OCI-M2 (cell line): ENCODE measurements around the gene C11orf54.
"Not testable (repeated sequence)": the region's sequence is repeated elsewhere in the genome, so short reads cannot be mapped to it uniquely, and the experiment has no call there.

ENCODE experiments used
- DNase-seq: peaks from one replicate; lab custom pipeline; 2025; ENCODE audit not compliant: unreplicated experiment; lab: John Stamatoyannopoulos, UW

Gene C11orf54

DNA sequence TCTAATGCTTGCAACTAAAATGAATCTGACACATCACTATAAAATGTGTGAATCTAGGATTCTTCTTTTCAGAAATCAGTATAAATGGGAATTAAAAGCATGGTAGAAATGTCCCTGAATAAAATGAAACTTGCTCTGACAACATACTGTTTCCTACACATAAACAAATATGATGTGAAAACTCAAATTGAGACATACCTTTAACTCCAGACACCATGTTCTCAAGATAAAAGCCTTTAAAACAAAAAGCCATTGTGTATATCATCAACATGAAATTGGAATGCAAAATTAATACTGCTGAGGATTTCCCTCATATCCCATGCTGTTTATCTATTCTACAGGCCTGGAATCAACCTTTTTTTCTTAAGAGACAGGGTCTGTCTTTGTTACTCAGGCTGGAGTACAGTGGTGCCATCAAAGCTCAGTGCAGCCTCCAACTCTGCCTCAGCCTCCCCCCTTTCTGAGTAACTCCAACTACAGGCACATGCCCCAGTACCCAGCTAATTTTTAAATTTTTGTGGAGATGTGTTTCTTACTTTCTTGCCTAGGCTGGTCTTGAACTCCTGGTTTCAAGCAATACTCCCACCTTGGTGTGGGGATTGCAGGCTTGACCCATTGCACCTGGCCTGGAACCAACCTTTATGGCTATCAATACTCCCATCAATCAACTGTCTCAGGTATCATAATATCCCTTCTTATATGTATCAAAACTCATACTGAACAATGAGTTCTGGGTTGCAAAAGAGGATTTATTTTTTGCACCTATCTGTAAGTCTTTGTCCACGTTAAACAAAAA lies 6.8 kb upstream of the C11orf54 start:
- DNase-seq = no peak

DNA sequence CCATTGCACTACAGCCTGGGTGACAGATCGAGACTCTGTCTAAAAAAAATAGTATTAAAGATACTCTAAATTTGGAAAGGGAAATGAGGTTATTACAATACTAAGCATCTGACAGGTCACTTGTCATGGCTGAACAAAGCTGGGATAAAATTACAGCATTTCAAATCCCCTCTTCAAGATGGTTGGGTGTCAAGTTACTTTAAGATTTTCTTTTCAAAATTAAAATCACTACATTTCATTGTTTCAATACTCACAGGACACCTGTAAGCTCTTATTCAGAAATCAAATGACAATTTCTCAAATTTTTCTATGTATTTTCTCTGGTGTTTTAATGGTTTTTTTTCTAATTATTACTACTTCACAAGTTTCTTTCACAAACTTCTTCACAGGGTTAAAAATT lies 5.8 kb upstream of the C11orf54 start:
- DNase-seq = no peak

- DNase-seq = no peak
Observed at GRCh38 chr11:93736129-93736528, 5.3 kb upstream of the C11orf54 start.

DNA sequence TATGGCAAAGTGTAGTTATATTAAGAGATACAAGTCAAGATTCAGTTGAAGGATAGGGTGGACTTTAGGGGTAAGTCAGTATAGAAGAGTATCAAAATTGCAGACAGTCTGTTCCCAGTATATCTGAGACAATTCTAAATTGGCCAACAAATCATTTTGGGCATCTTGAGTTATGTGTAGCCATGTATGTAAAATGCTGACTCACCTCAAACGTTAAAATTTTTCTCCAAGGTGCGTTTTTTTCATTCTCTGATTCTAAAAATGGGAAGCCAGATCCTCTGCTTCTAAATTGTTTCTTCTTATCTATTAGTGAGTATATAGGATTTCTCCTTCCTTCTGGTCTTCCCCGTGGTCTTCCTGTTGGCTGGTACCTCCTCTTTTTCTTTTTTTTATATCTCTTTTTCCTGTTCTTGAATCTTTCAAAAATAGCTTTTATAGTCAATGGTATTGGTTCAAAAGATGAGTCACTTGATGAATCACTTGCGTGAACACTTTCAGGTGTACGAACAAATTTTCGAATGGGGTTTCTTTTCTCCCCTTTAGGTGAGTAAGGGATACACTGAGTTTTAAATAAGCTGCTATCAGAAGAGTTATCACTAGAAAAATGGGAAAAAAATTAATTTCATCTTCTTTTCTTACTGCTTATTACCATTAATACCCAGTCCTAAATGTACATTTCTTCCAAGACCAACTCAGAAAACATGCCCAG lies 3.4 kb upstream of the C11orf54 start:
- DNase-seq = no peak

DNA sequence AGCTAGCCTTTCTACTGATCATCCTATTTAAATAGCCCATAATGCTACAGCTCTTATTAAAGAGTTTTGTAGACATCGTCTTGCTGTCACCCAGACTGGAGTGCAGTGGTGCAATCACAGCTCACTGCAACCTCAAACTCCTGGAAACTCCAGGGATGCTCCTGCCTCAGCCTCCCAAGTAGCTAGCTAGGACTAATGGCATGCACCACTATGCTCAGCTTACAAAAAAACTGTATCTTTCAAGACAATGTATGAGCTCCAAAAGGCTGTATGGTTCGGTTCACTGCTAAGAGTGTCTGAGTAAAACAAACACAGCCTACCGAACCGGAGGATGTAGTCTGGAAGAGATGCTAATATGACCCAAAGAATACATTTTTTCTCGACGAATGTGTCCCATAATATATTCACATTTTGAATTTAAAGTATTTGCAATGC lies 2.8 kb upstream of the C11orf54 start:
- DNase-seq = no peak

GRCh38 chr11:93740031-93740729 lies 1.3 kb upstream of the C11orf54 start:
- no peak for DNase-seq

GRCh38 chr11:93740730-93741093 lies 760 bp upstream of the C11orf54 start:
- DNase-seq = no peak

DNA sequence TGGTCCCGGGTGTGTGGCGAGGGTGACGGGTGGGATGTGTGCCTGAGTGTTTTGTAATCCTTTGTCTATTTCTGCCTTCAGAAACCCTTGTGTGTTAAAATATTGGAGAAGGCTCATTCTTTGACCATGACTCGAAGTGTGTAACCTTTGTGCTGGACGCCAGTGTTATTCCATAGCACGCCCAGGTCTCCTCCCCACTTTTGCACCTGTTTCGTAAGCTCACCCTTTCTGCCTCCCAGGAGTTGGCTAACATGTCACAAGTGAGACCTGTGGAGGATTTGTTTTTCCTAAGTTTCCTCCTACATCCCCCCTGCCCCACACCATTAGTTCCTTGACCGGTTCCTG lies 382 bp downstream of the C11orf54 start:
- no peak for DNase-seq

DNA sequence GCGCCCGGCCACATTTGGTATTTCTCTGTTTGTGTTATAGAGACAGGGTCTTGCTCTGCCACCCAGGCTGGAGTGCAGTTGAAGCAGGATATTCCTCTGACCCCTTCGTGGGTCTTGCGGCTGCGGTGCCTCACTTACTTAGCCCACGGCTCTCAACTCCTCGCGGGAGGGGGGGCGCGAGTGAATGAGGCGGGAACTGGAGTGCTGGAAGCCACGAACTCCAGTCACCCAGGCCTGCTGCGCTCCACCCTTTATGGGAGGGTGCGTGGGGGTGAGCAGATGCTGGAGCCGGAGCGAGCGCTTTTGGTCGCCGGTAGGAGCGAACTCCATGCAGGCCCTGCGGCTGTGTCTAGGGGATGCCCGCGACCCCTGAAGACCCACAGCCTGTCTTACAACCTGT lies 1.8 kb downstream of the C11orf54 start:
- no peak for DNase-seq

- DNase-seq = no peak
Observed at GRCh38 chr11:93744669-93745004, 3.2 kb downstream of the C11orf54 start.

- DNase-seq = not testable (repeated sequence)
Observed at GRCh38 chr11:93745005-93745755, 3.7 kb downstream of the C11orf54 start.

DNA sequence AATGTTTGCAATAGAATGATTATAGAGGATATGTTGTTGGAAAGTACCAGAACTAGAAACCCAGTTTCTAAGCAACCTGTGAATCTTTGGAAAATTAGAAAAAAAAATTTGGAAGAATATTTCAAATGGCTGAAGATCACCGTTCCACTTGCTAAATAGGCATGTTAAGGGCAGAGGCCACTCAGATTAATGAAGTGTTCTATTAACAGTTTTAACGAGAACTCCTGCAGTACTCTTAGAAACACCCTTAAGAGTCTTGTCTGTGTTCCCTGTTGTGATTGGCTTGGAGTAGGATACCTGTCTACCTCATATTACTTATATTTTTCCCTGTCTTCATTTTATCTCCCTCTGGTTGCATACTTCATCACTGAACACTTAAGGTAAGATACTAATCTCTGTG lies 4.6 kb downstream of the C11orf54 start:
- DNase-seq = no peak

DNA sequence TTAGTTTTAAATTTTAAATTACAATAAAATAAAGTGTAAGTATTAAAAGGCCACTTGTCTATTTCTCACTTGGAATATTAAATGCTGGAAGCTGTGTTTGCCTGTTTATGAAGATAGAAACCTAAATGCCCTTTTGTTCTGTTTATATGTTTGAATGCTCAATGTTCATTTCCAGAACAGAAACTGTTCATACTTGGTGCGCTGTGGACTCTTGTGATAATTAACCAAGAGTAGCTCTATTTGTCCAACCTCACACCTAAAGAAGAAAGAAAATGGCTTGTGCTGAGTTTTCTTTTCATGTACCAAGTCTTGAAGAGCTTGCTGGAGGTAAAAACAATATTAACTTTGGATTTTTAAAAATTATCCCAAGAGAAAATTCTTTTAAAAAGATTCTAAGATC lies 5.7 kb downstream of the C11orf54 start:
- DNase-seq = no peak

- no peak for DNase-seq
Observed at GRCh38 chr11:93751001-93751400, 9.5 kb downstream of the C11orf54 start.

DNA sequence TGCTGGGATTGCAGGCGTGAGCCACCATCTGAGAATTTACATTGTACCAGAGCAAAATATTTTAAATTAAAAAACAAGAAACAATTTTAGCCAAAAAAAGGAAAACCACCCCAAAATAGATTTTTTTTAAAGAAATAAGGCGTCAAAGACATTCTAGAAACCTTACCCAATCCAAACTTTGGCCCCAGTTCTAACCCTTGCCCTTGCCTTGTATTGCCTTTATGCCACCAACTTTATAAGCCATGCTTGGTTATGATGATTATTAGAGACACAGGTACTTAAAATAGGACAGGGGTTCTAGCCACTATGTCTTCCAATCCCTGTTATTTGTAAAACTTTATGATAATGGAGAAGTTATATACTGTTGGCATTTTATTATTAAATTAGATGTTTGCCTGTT lies 11.8 kb downstream of the C11orf54 start:
- no peak for DNase-seq

DNA sequence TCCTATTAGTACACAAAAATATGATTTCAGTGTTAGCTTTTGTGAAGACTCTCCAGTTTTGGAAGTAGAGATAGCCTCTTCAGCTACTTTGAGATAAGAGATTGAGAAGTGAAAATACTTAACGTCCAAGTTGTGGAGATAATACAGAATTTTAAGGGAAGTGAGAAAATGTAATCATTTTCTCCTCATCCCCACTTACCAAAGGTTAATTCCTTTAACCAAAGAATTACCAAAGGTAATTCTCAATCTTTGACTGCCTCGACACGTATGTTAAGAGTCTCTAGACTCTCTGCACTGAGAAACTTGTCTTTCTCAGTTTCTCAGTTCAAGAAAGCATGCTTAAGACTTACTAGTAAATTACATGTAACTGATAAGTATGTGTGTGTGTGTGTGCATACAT lies 15.3 kb downstream of the C11orf54 start:
- no peak for DNase-seq

- no peak for DNase-seq
Observed at GRCh38 chr11:93757301-93757700, 15.8 kb downstream of the C11orf54 start.

- DNase-seq = no peak
Observed at GRCh38 chr11:93757924-93758865, 16.7 kb downstream of the C11orf54 start.

GRCh38 chr11:93759123-93759522 lies 17.7 kb downstream of the C11orf54 start:
- not testable (repeated sequence) for DNase-seq

GRCh38 chr11:93761910-93762309 lies 20.4 kb downstream of the C11orf54 start:
- no peak for DNase-seq
